NCI-H82 treated with DMSO at 0.1 percent for 48 hours (cell line): ENCODE data around the gene ACSL1.
A peak's percentile ranks its signal among the peaks of the same experiment; 100 is the strongest.
"Not testable (repeated sequence)": the region's sequence is repeated elsewhere in the genome, so short reads cannot be mapped to it uniquely, and the experiment has no call there.

ENCODE experiments used
- DNase-seq: peaks from one replicate; lab custom pipeline; 2025; ENCODE audit not compliant: unreplicated experiment; lab: John Stamatoyannopoulos, UW

Gene ACSL1

GRCh38 chr4:184792334-184792733, 33.4 kb downstream of the ACSL1 start:
- no peak for DNase-seq

- no peak for DNase-seq
These were observed 34.9 kb downstream of the ACSL1 start for GRCh38 chr4:184790826-184791225.

DNA sequence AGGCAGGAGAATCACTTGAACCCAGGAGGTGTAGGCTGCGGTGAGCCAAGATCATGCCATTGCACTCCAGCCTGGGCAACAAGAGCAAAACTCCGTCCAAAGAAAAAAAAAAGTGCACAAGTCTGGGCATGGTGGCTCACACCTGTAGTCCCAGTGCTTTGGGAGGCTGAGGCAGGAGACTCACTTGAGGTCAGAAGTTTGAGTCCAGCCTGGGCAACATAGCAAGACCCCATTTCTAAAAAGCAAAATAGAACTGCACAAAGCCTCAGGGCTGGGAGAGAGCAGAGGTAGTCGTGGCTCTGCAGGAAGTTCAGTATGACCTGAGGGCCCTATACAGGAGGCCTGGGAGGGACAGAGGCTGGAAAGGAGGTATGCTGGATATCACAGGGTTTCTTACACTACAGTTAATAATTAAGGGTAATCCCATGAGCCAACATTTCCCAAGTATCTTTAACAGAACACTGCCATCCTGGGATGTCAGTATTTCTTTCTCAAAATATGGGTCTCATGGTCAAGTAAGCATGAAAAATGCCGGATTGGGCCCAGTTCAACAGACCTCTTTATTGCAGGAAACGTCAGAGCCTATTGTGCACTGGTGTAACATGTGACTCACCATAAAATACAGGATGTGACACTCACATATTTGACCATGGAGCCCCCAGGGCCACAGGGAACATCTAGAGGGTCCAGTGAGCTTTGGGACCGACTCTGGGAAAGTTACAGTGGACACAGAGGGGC, 37.8 kb downstream of the ACSL1 start:
- DNase-seq, result no peak

- no peak for DNase-seq
These were observed 40.0 kb downstream of the ACSL1 start for GRCh38 chr4:184785813-184786212.

DNA sequence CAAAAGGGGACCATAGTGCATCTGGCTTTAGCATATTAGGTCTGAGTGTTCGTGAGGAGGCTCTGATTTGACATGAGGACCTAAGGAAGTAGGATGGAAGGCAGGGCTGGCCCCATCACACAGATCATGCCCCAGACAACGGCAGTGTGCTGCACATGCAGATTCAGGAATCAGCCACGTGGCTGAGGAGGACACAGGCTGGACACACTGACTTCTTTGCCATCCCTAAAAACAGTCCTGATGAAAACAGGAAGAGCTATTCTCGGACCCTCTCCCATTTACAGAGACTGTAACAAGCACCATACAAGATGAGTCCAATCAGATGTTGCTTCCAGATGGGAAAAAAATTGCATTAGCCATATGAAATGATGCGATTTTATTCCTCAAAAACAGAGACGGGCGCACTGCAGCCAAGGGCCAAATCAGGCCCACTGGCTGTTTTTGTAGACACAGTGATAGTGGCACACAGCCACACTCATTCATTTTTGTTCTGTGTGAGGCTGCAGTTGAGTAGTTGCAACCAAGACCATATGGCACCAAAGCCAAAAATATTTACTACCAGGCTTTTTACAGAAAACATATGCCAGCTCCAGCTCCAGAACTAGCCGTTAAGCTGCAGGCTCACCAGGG, 41.0 kb downstream of the ACSL1 start:
- no peak for DNase-seq

DNA sequence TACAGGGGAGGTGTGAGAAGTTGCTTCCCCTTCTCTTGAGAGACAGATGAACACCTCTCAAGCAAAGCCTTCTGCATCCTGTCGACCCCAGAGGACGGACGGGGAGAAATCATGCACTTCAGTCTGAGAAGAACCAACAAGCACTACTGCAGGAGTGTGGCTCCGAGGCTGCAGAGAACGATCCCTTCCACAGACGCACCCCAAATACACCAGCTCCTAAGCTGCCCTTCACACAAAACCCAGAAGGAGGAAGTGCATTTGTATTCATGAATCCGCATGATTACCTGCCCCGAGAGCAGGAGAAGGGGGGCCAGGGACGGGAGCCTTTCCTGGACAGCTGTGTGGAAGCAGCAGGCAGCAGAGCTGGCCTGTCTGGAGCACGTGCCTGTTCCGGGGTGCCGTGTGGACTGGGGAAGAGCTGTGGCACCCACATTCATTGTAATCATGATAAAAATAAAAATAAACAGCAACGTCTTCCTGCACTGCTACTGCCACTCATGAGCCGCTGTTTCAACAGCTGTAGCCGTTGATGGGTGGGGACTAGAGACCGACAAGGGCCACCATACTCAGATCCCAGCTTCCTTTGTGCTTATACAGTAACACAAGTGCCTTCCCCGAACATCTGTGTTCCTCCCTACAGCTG, 42.9 kb downstream of the ACSL1 start:
- DNase-seq, result no peak

DNA sequence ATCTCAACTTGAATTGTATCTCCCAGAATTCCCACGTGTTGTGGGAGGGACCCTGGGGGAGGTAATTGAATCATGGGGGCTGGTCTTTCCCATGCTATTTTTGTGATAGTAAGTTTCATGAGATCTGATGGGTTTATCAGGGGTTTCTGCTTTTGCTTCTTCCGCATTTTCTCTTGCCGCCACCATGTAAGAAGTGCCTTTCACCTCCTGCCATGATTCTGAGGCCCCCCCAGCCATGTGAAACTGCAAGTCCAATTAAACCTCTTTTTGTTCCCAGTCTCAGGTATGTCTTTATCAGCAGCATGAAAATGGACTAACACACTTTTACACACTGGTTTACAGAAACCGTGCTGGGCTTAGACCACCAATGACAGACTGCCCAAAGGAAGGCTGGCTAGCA, 46.6 kb downstream of the ACSL1 start:
- DNase-seq, result not testable (repeated sequence)

DNA sequence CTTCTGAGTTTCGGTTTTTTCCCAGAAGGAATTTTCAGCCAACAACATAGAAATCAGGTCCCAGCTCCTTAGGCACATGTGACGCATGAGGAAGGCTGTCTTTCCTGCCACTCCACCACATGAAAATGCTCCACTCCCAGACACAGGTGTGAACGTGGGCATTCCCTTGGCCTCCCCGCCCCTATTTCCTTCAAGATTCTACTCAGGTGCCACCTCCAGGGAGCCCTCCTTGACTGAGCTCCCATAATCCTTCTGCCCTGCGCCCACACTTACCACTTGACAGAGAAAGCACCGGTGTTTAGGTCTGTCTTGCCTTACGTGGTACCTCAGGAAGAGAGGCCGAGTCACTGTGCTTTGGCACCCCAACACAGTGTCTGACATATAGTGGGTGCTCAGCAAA, 47.4 kb downstream of the ACSL1 start:
- DNase-seq, result no peak

GRCh38 chr4:184776821-184777220, 48.9 kb downstream of the ACSL1 start:
- DNase-seq, result no peak

DNA sequence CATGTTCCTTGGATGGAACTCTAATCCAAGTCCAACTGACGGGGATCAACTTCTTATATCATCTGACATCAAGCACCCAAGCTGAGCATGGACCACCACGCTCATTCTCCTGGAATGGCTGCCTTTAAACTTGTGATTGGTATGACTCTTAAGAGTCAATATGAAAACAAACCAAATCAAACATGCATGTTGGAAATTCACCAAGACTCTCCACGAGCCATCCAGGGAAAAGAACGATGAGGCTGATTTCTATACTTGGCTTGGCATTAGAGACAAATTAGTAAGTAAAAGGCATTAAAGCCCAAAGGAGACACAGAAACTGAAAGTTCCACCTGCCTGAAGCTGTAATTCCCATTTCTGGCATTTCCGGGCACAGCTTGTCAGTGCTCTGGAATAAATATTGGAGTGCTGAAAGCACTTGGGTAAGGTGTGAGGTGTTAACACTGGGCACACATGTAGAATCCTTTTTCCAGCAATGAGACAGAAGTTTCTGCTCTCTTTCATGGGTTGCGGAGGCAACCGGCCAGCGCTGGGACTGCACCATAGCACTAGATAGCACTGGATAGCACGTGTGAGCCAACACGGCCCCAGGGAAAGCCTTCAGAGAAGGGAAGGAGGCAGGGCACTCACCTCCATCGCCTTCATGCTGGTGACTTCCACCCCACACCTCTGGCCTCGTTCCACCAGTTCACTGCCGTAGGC, 49.8 kb downstream of the ACSL1 start:
- no peak for DNase-seq

- no peak for DNase-seq
These were observed 51.6 kb downstream of the ACSL1 start for GRCh38 chr4:184774152-184774551.

GRCh38 chr4:184771416-184771815, 54.4 kb downstream of the ACSL1 start:
- DNase-seq, result no peak

DNA sequence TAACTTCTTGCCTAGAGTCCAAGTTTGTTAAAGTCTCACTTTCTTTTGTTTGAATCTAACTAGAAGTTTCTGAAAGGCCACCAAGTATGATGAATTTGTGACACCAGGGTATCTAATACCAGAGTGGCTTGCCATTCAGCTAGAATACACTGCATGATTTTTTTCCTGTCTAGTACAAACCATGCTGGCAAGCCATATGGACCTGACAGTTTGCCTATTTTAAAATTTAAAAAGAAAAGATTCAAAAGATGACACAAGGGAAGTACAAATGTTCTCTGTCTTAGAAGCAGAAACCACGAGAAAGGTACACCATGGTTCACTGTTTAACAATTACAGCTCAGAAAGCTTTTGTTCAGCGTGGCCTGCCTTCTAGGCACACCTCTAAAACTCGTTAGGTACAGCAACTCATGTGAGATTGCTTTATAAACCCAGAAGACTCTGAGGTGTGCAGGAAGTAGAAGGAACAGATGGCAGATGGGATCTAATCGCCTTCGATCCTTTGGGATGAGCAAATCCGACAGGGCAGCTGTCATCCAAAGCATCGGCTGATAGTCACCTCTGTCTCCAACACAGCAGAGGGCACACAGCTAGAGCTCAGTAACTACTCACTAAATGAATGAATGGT, 56.5 kb downstream of the ACSL1 start:
- DNase-seq, result peak; percentile 89

- DNase-seq, result no peak
These were observed 57.5 kb downstream of the ACSL1 start for GRCh38 chr4:184768296-184768695.

DNA sequence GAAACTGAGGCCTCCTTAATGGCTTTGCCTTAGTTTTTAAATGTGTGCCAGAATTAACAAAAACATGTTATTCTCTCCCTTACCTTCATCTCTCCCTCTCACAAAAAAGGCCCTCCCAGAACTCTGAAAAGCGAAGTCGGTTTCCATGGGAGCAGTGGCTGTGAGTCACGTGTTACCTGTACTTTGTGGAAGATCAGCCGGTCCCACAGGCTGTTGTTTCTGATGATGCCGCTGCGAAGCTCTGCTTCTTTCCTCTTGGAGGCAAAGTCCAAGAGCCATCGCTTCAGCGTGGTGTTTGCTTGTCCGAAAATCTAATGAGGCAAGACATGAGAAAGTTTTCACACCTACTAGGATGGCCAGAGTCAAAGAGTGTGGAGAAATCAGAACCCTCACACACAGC, 59.3 kb downstream of the ACSL1 start:
- DNase-seq, result no peak

DNA sequence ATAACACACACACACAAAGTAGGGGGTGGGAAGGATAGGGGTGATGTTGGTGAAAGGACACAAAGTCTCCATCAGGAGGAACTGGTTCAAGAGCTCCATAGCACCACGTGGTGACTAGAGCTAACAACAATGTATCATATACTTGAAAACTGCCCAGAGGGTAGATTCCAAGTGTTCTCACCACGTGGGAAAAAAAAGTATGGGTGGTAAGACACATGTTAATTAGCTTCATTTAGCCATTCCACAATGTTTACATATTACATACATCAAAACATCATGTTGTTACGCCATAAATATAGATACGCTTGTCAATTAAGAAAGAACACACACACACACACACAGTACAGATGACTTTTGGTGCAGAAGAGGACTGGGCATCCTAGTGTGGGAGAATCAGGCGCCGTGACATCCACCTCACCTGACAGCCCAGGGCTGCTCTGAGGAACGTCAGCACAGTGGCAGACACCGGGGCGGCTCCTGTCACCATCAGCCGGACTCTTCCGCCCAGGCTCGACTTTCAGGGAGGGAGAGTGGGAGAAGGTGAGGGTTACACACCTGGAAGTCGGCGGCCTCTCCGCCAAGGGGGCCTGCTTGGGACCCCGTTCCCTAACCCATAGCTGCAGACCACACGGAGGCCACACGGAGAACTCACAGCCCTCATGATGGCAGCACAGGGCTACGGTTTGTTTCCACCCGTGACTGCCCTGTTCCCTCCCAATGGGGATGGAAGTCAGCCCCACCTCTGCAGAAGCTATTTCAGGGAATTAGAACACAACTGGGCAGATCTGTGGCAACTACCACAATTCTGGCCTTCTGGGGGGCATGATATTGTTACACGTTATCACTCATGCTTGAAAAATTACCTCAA, 60.1 kb downstream of the ACSL1 start:
- no peak for DNase-seq

DNA sequence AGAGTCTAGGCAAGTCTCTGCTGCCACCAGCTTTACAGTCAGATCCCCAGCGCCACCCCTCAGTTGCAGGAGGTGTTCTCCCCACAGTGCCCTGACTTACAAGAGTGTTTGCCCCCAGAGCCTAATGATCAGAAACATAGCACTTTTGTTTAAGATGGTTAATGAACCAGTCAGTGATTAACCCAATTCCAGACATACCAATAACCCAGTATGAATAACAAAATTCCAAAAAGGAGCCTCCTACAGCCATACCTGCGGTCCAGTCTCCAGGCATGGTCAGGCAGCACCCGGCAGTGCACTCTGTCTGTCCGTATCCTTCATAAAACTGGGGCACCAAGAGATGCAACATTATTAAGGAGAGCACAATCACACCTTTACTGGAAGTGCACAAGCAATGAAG, 61.2 kb downstream of the ACSL1 start:
- no peak for DNase-seq

GRCh38 chr4:184763150-184763780, 62.5 kb downstream of the ACSL1 start:
- no peak for DNase-seq

- no peak for DNase-seq
These were observed 63.7 kb downstream of the ACSL1 start for GRCh38 chr4:184762100-184762499.

GRCh38 chr4:184760681-184761080, 65.1 kb downstream of the ACSL1 start:
- DNase-seq, result no peak
